HG02571 (cell line): ENCODE data around the gene SMAD7.

Experiments
- ATAC-seq: cut with Tn5 transposase; IDR thresholded peaks from one replicate; pipeline ENCODE4 v1.9.1; 2021; ENCODE audit warnings: mild to moderate bottlenecking, moderate library complexity; ENCODE audit not compliant: unreplicated experiment

Gene SMAD7, protein sequence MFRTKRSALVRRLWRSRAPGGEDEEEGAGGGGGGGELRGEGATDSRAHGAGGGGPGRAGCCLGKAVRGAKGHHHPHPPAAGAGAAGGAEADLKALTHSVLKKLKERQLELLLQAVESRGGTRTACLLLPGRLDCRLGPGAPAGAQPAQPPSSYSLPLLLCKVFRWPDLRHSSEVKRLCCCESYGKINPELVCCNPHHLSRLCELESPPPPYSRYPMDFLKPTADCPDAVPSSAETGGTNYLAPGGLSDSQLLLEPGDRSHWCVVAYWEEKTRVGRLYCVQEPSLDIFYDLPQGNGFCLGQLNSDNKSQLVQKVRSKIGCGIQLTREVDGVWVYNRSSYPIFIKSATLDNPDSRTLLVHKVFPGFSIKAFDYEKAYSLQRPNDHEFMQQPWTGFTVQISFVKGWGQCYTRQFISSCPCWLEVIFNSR

DNA sequence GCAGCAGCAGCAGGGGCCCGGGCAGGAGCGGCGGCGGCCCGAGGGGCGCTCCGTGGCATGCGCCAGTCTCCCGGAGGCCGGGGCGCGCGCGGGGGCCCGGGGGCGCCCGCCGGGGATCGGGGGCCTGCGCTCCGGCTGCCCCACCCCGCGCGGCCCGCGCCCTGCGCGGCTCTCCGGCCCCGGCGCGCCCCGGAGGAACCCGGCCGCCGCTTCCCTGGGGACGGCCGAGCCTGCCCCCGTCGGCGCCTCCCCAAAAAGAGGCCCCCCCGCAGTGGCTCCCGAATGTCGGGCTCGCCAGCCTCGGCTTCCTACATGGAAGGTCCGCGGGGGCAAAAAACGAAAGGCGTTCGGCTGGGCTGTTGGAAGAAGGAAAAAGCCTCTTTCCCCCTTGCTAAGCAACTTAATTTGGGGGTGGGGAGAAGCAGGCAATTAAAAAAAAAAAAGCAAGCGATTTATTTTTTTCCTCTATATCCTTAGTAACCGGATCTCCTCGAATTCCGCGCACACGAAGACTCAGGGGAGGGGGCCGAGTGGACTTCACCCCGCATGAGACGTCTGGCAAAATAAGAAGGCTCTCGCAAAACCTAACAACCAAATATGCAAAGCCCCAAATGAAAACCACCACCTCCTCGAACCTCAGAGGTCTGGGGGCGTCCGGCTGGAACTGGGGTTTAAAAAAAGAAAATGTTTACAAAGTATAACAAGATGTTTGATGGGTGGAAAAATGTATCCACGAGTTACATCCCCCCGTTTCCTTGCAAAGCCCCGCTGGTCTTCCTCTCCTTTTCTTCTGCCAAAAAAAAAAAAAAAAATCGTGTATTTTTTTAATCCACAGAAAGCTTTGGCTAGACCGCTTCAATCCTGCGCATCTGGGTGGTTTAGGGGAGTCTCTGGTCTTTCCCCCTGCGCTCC lies at the start of gene SMAD7:
Gene SMAD7 (minus strand): TSS at position 430 of the 912 bp plus-strand sequence. CDS start 541 bp downstream, outside the sequence.
- ATAC-seq = no peak

GRCh38 chr18:48999569-48999968 lies 48.8 kb upstream of the SMAD7 start:
- no peak for ATAC-seq

- no peak for ATAC-seq
Observed at GRCh38 chr18:48997985-48998831, 47.4 kb upstream of the SMAD7 start.

DNA sequence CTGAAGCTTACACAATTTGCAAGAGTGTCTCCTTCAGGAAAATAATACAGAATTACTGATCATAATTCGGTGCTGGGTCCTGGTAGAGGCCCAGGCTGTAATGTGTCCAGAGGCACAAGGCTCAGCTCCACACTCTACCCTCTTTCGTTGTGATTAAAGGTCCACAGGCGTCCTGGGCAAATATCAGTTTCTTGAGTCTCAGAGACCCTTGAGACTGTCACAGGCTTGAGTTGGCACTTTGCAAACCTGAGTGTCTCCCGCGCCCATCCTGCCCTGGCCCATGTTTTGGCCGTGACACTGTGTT lies 46.9 kb upstream of the SMAD7 start:
- no peak for ATAC-seq

GRCh38 chr18:48996901-48997463 lies 46.2 kb upstream of the SMAD7 start:
- ATAC-seq = no peak

DNA sequence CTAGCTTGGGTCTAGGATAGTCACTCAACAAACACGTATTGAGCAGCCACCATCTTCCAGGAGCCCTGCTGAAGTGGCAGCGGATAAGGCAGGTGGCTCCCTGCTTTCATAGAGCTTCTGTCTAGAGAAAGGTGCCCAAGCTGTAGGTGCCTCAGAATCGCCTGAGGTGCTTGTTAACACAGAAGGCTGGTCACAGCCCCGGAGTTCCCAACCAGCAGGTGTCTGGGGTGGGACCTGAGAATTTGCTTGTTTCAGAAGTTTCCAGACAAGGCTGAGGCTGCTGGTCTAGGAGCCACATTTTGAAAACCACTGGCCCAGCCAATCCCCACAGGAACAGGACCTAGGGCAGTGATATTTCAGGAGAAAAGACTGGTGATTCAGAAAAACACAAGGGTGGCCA lies 45.3 kb upstream of the SMAD7 start:
- no peak for ATAC-seq

- no peak for ATAC-seq
Observed at GRCh38 chr18:48994926-48995835, 44.4 kb upstream of the SMAD7 start.

DNA sequence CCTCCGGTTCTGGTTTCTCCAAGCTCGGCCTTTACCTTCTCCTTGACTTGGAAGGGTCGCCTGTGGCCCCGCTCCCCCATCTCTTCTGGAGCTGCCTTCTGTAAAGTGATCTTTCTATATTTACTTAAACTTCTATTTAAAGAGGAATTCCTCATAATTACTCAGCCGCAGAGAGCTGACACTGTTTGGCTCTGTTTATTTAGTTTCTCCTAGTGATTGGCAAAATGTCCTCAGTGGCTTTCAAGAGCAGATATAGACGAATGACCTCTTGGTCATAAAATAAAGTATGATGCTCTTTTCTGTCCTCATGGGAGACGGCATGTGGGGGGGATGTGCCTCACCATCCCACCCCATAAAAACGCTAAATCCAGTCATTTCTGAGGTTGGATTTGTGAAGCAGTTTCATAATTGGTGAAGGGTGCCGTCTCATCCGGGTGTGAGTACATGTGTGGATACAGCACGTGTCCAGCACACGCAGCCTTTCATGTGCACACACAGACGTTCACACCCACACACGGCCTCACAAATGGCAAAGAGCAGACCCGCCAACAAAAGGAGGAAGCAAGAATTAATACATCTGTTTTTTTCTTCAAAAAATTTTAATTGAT lies 43.4 kb upstream of the SMAD7 start:
- ATAC-seq = no peak

DNA sequence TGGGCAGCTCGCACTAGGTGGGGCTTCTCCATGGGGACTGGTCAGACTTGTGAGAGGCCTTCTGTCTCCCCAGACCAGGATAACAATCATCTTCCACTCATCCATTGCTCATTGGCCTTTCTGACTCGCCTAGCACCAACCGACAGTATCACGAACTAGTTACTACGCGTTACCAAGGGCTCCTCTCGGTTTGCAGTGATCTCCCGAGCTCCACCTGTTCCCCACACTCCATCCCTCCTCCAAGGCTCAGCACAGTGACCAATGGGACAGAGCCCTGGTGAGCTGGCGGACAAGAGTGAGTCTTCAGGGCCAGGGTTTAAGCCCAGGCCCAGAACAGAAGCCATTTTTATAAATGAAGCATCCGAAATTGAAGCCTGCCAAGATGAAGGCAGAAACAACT lies 42.8 kb upstream of the SMAD7 start:
- no peak for ATAC-seq

- no peak for ATAC-seq
Observed at GRCh38 chr18:48992791-48993555, 42.2 kb upstream of the SMAD7 start.

GRCh38 chr18:48992133-48992532 lies 41.4 kb upstream of the SMAD7 start:
- ATAC-seq = no peak

DNA sequence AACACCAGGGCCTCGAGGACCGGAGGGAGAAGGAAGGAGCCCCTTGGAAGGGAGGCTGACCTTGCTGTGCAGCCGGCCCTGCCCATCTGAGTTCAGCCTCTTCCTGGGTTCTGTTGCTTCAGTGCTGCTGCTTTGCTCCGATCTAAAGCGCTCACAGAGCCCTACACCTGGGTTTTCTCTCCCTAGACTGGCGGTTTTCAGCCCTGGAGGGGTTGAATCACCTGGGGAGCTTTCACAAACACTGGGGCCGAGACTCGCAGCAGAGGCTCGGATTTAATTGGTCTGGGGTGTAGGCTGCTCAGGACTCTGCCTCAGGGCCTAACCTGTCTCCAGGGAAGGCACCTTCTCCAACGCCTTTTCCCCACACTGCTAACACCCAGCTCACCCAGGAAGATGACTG lies 40.9 kb upstream of the SMAD7 start:
- no peak for ATAC-seq

DNA sequence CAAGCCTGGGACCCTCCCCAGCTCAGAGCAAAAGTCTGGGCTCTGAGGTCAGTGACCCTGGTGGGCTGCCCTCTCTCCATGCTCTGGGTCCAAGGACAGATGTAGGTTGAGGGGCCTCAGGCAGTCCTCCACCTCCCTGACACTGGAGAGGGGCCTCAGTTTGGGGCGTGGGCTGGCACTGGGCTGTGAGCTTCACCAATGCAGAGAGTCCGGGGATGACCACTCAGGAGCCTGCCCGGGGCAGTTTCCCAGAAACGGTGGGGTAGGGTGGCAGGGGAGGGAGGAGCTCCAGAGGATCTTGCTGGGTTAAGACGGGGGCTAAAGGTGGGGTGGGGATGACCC lies 40.5 kb upstream of the SMAD7 start:
- no peak for ATAC-seq

DNA sequence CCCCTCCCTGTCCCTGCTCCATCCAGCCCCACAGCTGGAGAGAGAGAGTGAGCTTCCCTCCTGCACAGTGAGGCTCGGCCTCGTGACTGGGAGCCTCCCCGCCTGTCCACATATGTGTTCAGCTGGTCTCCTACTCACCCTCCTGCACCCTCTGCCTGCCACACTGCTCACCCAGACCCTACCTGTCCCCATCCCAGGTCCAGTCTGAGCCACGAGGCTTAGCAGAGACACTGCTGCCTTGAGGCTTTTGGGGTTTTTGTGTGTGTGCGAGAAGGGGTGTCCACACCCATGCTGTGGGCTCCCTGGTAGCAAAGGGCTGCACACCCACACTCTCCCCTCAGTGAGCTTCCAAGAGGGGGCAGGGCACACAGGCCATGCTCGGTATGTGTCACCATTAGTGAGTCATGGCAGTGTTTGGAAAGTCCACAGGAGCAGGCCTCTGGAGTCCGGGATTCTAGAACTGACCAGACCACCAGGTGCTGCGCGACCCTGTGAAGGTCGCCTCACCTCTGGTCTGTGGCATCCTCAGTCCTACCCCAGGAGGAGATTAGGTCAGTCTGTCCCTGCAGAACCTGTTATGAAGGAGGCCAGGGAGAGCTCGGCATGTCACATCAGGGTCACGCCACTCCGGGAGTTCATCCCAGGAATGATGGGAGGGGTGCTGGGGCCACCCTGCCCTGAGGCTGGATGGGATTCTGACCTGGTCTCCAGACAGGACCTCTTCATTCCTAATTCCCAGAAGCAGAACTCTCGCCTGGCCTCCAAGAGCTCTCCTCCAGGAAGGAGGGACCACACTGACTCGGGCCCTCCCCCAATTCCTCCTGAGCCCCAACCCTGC lies 39.9 kb upstream of the SMAD7 start:
- no peak for ATAC-seq

DNA sequence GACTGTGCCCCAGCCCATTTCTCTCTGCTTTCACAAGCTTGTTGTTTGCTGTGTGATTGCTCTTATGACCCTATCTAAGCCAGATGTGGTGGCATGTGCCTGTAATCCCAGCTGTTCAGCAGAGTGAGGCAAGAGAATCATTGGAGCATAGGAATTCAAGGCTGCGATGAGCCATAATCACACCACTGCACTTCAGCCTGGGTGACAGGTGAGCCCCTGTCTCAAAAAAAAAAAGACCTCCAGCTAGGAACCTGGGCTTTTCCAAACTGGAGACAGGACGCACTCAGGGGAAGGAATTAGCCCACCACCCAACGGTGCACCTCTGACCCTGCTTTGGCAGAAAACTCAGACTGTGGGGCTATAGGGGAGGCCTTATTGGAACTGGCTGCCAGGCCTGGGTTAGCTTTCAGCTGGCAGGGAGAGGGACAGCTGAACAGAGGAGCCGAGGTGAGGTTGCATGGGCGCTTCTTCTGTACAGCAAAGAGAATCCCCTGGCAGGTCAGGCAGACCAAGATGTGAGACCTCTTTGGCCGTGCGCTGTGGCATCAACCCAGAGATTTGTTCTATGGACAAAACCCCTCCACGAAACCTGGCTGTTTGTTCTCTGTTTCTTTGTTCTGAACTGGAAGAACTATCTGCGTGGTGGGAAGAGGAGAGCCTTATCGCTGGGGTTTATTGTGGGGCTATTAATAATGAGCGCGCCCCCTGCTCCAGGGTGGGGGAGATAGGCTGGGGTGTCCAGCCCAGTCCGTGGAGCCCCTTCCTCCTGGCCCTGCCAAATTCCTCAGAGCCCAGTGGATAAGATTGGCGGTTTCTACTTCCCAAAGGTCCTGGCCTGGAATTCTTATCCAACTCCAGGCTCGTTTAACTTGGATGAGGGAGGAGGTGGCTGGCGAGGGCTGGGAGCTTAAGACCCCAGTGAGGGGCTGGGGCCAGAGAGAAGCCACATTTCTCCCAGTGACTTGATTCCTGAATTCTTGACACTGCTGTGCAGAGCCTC lies 38.8 kb upstream of the SMAD7 start:
- no peak for ATAC-seq

GRCh38 chr18:48988508-48989303 lies 37.9 kb upstream of the SMAD7 start:
- ATAC-seq = no peak
